A673 (cell line): ENCODE results near the gene OR4C45. TPM values are rescaled to one million over a fixed set of nuclear protein-coding genes. Genes with fewer than 3 reads are reported as not detected.

ENCODE experiments used
- BruUV-seq: library from RNA; stranded (reverse); fragments of 400-500 nt; replicated peaks from 2 replicates; lab custom pipeline; 2021; lab: Mats Ljungman, UMichigan
- CTCF ChIA-PET: fragments of 300-600 bp; sonication (Branson Sonifier 250); formaldehyde crosslinking; loops from one replicate; lab custom pipeline; 2022; ENCODE audit warnings: antibody characterized with exemption; lab: Charles Lee
- POLR2A ChIA-PET: fragments of 300-600 bp; sonication (Branson Sonifier 250); formaldehyde crosslinking; loops from one replicate; lab custom pipeline; 2022; ENCODE audit warnings: antibody characterized with exemption; ENCODE audit not compliant: low non-redundant PET; lab: Charles Lee
- DNase-seq: peaks from one replicate; pipeline ENCODE4 v3.0.0-alpha.2; 2015; ENCODE audit warnings: low spot score
- H3K27ac ChIP-seq: fragments of 200-600 bp; sonication (generic); 2 replicates; pipeline ENCODE4 v1.5.1; 2016; ENCODE audit warnings: mixed run types, low read depth, mild to moderate bottlenecking, mixed read lengths, antibody characterized with exemption, low read length; ENCODE audit not compliant: poor library complexity, severe bottlenecking
- H3K27me3 ChIP-seq: fragments of 200-600 bp; sonication (generic); replicated peaks from 2 replicates; pipeline ENCODE4 v1.6.1; 2017; ENCODE audit warnings: mixed run types, low read depth, mild to moderate bottlenecking, mixed read lengths, antibody characterized with exemption, low read length; ENCODE audit not compliant: insufficient read depth, poor library complexity
- H3K36me3 ChIP-seq: fragments of 200-600 bp; sonication (generic); 2 replicates; pipeline ENCODE4 v1.6.1; 2016; ENCODE audit warnings: mixed run types, mild to moderate bottlenecking, mixed read lengths, antibody characterized with exemption, low read length; ENCODE audit not compliant: insufficient read depth, poor library complexity, severe bottlenecking
- H3K4me1 ChIP-seq: fragments of 200-600 bp; sonication (generic); 2 replicates; pipeline ENCODE4 v1.6.1; 2017; ENCODE audit warnings: mixed run types, mild to moderate bottlenecking, mixed read lengths, antibody characterized with exemption, low read length; ENCODE audit not compliant: insufficient read depth, poor library complexity, severe bottlenecking
- H3K4me3 ChIP-seq: fragments of 200-600 bp; sonication (generic); 2 replicates; pipeline ENCODE4 v1.5.1; 2016; ENCODE audit warnings: low read depth, mixed run types, mild to moderate bottlenecking, mixed read lengths, low read length; ENCODE audit not compliant: poor library complexity, severe bottlenecking
- H3K9me3 ChIP-seq: fragments of 200-600 bp; sonication (generic); 2 replicates; pipeline ENCODE4 v1.6.1; 2016; ENCODE audit warnings: mixed run types, low read depth, mild to moderate bottlenecking, mixed read lengths, antibody characterized with exemption, low read length; ENCODE audit not compliant: poor library complexity, severe bottlenecking
- CTCF ChIP-seq: fragments of 300-800, 200-600 bp; sonication (generic); conservative IDR thresholded peaks from 2 replicates; pipeline ENCODE4 v1.5.1; 2017; ENCODE audit warnings: low read depth, mild to moderate bottlenecking, antibody characterized with exemption, low read length, moderate library complexity, mixed read lengths
- EZH2 ChIP-seq: fragments of 200-600 bp; sonication (generic); IDR thresholded peaks from 2 replicates; pipeline ENCODE4 v1.6.1; 2017; ENCODE audit warnings: borderline replicate concordance, low read depth, mild to moderate bottlenecking, mixed read lengths, antibody characterized with exemption, low read length; ENCODE audit not compliant: poor library complexity, severe bottlenecking
- intact Hi-C: fragments of 100-400 bp; cut with micrococcal nuclease; formaldehyde crosslinking; loops from one replicate; pipeline ENCODE4 v1.10.0; 2022; ENCODE audit not compliant: unreplicated experiment
- total RNA-seq: library from RNA; stranded (reverse); gene quantifications from 2 replicates; pipeline ENCODE4 v1.2.3, GENCODE V29; 2021

Gene OR4C45
- total RNA-seq, 1 experiment from 2014 or later = not detected

- Histone ChIP-seq H3K36me3 (no peaks in the 10 kb centered on the region), H3K27me3 (no peaks in the 10 kb centered on the region), H3K4me1 (no peaks in the 10 kb centered on the region), H3K9me3 (peaks cover 68% of the 10 kb centered on the region), H3K4me3 (no peak overlapping the region), H3K27ac (no peak overlapping the region)
- TF ChIP-seq CTCF = no peak
- no peak for TF ChIP-seq EZH2
- no TSS peak for BruUV-seq
- ChIA-PET CTCF (no interaction called here), POLR2A (no interaction called here)
- DNase-seq = no peak
- intact Hi-C loops = no loop called here
Observed at GRCh38 chr11:50074161-50074560, 41.5 kb downstream of the OR4C45 start.

- no peak for DNase-seq
- ChIA-PET POLR2A (no interaction called here), CTCF (no interaction called here)
- Histone ChIP-seq H3K4me1 (no peaks in the 10 kb centered on the region), H3K27ac (no peak overlapping the region), H3K4me3 (no peak overlapping the region), H3K27me3 (no peaks in the 10 kb centered on the region), H3K36me3 (no peaks in the 10 kb centered on the region), H3K9me3 (peaks cover 73% of the 10 kb centered on the region)
- no peak for TF ChIP-seq EZH2
- TF ChIP-seq CTCF = no peak
- BruUV-seq = no TSS peak
- intact Hi-C loops = no loop called here
Observed at GRCh38 chr11:50075856-50076255, 43.2 kb downstream of the OR4C45 start.

- H3K9me3 ChIP-seq = peaks cover 60% of the 10 kb centered on the region
Observed at GRCh38 chr11:50077526-50077925, 44.9 kb downstream of the OR4C45 start.

More at GRCh38 chr11:50077526-50077925, 44.9 kb downstream of the OR4C45 start:
- Histone ChIP-seq H3K4me3 (no peak overlapping the region), H3K4me1 (no peaks in the 10 kb centered on the region), H3K27me3 (no peaks in the 10 kb centered on the region), H3K36me3 (no peaks in the 10 kb centered on the region), H3K27ac (no peak overlapping the region)
- CTCF ChIA-PET = no interaction called here
- TF ChIP-seq EZH2 = no peak
- TF ChIP-seq CTCF = no peak
- POLR2A ChIA-PET = no interaction called here
- DNase-seq = no peak
- intact Hi-C loops = no loop called here
- BruUV-seq = no TSS peak
